Neural cell (in vitro differentiated cells): ENCODE measurements around the gene IZUMO1R. TPM values are rescaled to one million over a fixed set of nuclear protein-coding genes. Genes with fewer than 3 reads are reported as not detected.

Experiments
- H2AFZ ChIP-seq: fragments of 200-600, 300-800 bp; sonication (generic), shearing (Covaris generic); 2 replicates; pipeline ENCODE4 v1.6.0; 2014; ENCODE audit warnings: low read depth, mild to moderate bottlenecking, antibody characterized with exemption, low read length, moderate library complexity
- H3F3A ChIP-seq: fragments of 200-600 bp; shearing (Covaris generic); 2 replicates; pipeline ENCODE4 v1.6.1; 2016; ENCODE audit warnings: mild to moderate bottlenecking, moderate library complexity, mixed read lengths, antibody characterized with exemption, low read length; ENCODE audit not compliant: insufficient read depth, poor library complexity, severe bottlenecking
- H3K27ac ChIP-seq: fragments of 200-600, 300-800 bp; sonication (generic), shearing (Covaris generic); 2 replicates; pipeline ENCODE4 v1.5.1; 2014; ENCODE audit warnings: mild to moderate bottlenecking, low read length, moderate library complexity
- H3K27me3 ChIP-seq: fragments of 300-800, 200-600 bp; sonication (generic), shearing (Covaris generic); 2 replicates; pipeline ENCODE4 v1.6.0; 2014; ENCODE audit warnings: mild to moderate bottlenecking, low read depth, low read length, moderate library complexity; ENCODE audit not compliant: insufficient read depth
- H3K36me3 ChIP-seq: fragments of 300-800, 200-600 bp; sonication (generic), shearing (Covaris generic); 2 replicates; pipeline ENCODE4 v1.5.1; 2014; ENCODE audit warnings: mild to moderate bottlenecking, antibody characterized with exemption, low read length, moderate library complexity; ENCODE audit not compliant: insufficient read depth
- H3K4me2 ChIP-seq: fragments of 300-800, 200-600 bp; sonication (generic), shearing (Covaris generic); 2 replicates; pipeline ENCODE4 v1.6.0; 2014; ENCODE audit warnings: mild to moderate bottlenecking, low read length
- H3K4me3 ChIP-seq: fragments of 300-800, 200-600 bp; sonication (generic), shearing (Covaris generic); 2 replicates; pipeline ENCODE4 v1.5.1; 2014; ENCODE audit warnings: mild to moderate bottlenecking, low read length, moderate library complexity
- H3K79me2 ChIP-seq: fragments of 200-600 bp; shearing (Covaris generic); replicated peaks from 2 replicates; pipeline ENCODE4 v1.6.0; 2014; ENCODE audit warnings: mild to moderate bottlenecking, low read length, moderate library complexity; ENCODE audit not compliant: insufficient read depth
- H3K9ac ChIP-seq: fragments of 300-800, 200-600 bp; sonication (generic), shearing (Covaris generic); 2 replicates; pipeline ENCODE4 v1.6.1; 2016; ENCODE audit warnings: mild to moderate bottlenecking, low read length, mixed read lengths
- H3K9me2 ChIP-seq: fragments of 200-600 bp; shearing (Covaris generic); 2 replicates; pipeline ENCODE4 v1.6.1; 2016; ENCODE audit warnings: mild to moderate bottlenecking, low read length, mixed read lengths; ENCODE audit not compliant: insufficient read depth
- H3K9me3 ChIP-seq: fragments of 200-600, 300-800 bp; sonication (generic), shearing (Covaris generic); 2 replicates; pipeline ENCODE4 v1.6.1; 2016; ENCODE audit warnings: mild to moderate bottlenecking, mixed run types, low read length, moderate library complexity, mixed read lengths
- H4K20me1 ChIP-seq: fragments of 200-600 bp; shearing (Covaris generic); 2 replicates; pipeline ENCODE4 v1.6.1; 2016; ENCODE audit warnings: mild to moderate bottlenecking, mixed run types; ENCODE audit not compliant: insufficient read depth
- CTCF ChIP-seq: fragments of 450-650 bp; IDR thresholded peaks from 2 replicates; pipeline ENCODE4 v1.5.1; 2014; ENCODE audit warnings: antibody characterized with exemption, mild to moderate bottlenecking, moderate library complexity; ENCODE audit not compliant: poor library complexity, severe bottlenecking
- EP300 ChIP-seq: fragments of 450-650 bp; conservative IDR thresholded peaks from 2 replicates; pipeline ENCODE4 v1.6.1; 2014; ENCODE audit warnings: antibody characterized with exemption, mild to moderate bottlenecking, moderate library complexity; ENCODE audit not compliant: poor library complexity, severe bottlenecking
- EZH2 ChIP-seq: fragments of 200-600, 300-800 bp; shearing (Covaris generic), sonication (generic); IDR thresholded peaks from 2 replicates; pipeline ENCODE4 v1.6.1; 2014; ENCODE audit warnings: antibody characterized with exemption, low read length, borderline replicate concordance, mild to moderate bottlenecking; ENCODE audit not compliant: insufficient read depth, poor library complexity, severe bottlenecking
- MXI1 ChIP-seq: fragments of 450-650 bp; conservative IDR thresholded peaks from 2 replicates; pipeline ENCODE4 v1.6.1; 2014; ENCODE audit warnings: antibody characterized with exemption, mild to moderate bottlenecking; ENCODE audit not compliant: poor library complexity, severe bottlenecking
- POLR2AphosphoS5 ChIP-seq: IDR thresholded peaks from 2 replicates; pipeline ENCODE4 v1.6.1; 2012
- RAD21 ChIP-seq: fragments of 450-650 bp; conservative IDR thresholded peaks from 2 replicates; pipeline ENCODE4 v1.6.1; 2014; ENCODE audit warnings: antibody characterized with exemption, mild to moderate bottlenecking, moderate library complexity
- REST ChIP-seq: IDR thresholded peaks from 2 replicates; pipeline ENCODE4 v1.6.1; 2012; ENCODE audit warnings: borderline replicate concordance
- SMC3 ChIP-seq: fragments of 450-650 bp; conservative IDR thresholded peaks from 2 replicates; pipeline ENCODE4 v1.6.1; 2014; ENCODE audit warnings: antibody characterized with exemption, mild to moderate bottlenecking, moderate library complexity; ENCODE audit not compliant: poor library complexity
- TAF1 ChIP-seq: IDR thresholded peaks from 2 replicates; pipeline ENCODE4 v1.6.1; 2012; ENCODE audit warnings: low read depth
- polyA plus RNA-seq: library from polyadenylated mRNA; depleted of rRNA; stranded (reverse); fragments of >200 nt; gene quantifications from 2 replicates; pipeline ENCODE4 v1.2.3, GENCODE V29; 2014

IZUMO1R gene
- polyA plus RNA-seq, 1 donor from 2014 or later: not detected

- Histone ChIP-seq H3K4me2 (no peak overlapping the region), H3K27ac (no peak overlapping the region), H3K36me3 (no peaks in the 10 kb centered on the region), H3K9me3 (no peaks in the 10 kb centered on the region), H2AFZ (no peak overlapping the region), H3K9me2 (no peaks in the 10 kb centered on the region), H3K27me3 (no peaks in the 10 kb centered on the region), H3K4me3 (no peak overlapping the region), H3K9ac (no peak overlapping the region), H3K79me2 (no peaks in the 10 kb centered on the region), H3F3A (no peaks in the 10 kb centered on the region), H4K20me1 (no peaks in the 10 kb centered on the region)
- TF ChIP-seq TAF1: no peak
- no peak for TF ChIP-seq EP300
- no peak for TF ChIP-seq SMC3
- no peak for TF ChIP-seq RAD21
- no peak for TF ChIP-seq MXI1
- no peak for TF ChIP-seq CTCF
- TF ChIP-seq POLR2AphosphoS5: no peak
- no peak for TF ChIP-seq REST
- TF ChIP-seq EZH2: no peak
Observed at GRCh38 chr11:94329501-94329900, 25.1 kb downstream of the IZUMO1R start.

- Histone ChIP-seq H4K20me1 (no peaks in the 10 kb centered on the region), H3K9ac (no peak overlapping the region), H3K79me2 (no peaks in the 10 kb centered on the region), H3F3A (no peaks in the 10 kb centered on the region), H3K9me2 (no peaks in the 10 kb centered on the region), H3K4me3 (no peak overlapping the region), H3K4me2 (no peak overlapping the region), H3K27me3 (no peaks in the 10 kb centered on the region), H2AFZ (no peak overlapping the region), H3K36me3 (no peaks in the 10 kb centered on the region), H3K27ac (no peak overlapping the region), H3K9me3 (no peaks in the 10 kb centered on the region)
- TF ChIP-seq EZH2 (no peak), TAF1 (no peak)
Observed at GRCh38 chr11:94330789-94331188, 26.4 kb downstream of the IZUMO1R start.

GRCh38 chr11:94332814-94333213 is 28.4 kb downstream of the IZUMO1R start:
- TF ChIP-seq RAD21 (no peak), TAF1 (no peak), EZH2 (no peak), REST (no peak), CTCF (no peak), EP300 (no peak), MXI1 (no peak), SMC3 (no peak), POLR2AphosphoS5 (no peak)

More at GRCh38 chr11:94332814-94333213, 28.4 kb downstream of the IZUMO1R start:
- H3K9ac ChIP-seq: no peak overlapping the region
- H3F3A ChIP-seq: no peaks in the 10 kb centered on the region
- no peaks in the 10 kb centered on the region for H4K20me1 ChIP-seq
- no peak overlapping the region for H3K4me3 ChIP-seq
- no peaks in the 10 kb centered on the region for H3K79me2 ChIP-seq
- no peaks in the 10 kb centered on the region for H3K36me3 ChIP-seq
- no peaks in the 10 kb centered on the region for H3K27me3 ChIP-seq
- no peaks in the 10 kb centered on the region for H3K9me3 ChIP-seq
- H3K9me2 ChIP-seq: no peaks in the 10 kb centered on the region
- H3K4me2 ChIP-seq: no peak overlapping the region
- no peak overlapping the region for H2AFZ ChIP-seq
- no peak overlapping the region for H3K27ac ChIP-seq
